Neutrophil (primary cell): Measurements from ENCODE around the gene SRRM5.

ENCODE experiments used
- H3K27ac ChIP-seq: fragments of 200-600 bp; sonication (generic); 2 replicates; pipeline ENCODE4 v1.5.1; 2016; ENCODE audit warnings: mild to moderate bottlenecking, moderate library complexity
- H3K27me3 ChIP-seq: fragments of 200-600 bp; sonication (generic); 2 replicates; pipeline ENCODE4 v1.6.0; 2016; ENCODE audit warnings: mild to moderate bottlenecking
- H3K36me3 ChIP-seq: fragments of 200-600 bp; sonication (generic); 2 replicates; pipeline ENCODE4 v1.5.1; 2017
- H3K4me1 ChIP-seq, 2 experiments: fragments of 200-600 bp in 1 of 2; sonication (generic) in 1 of 2; 1 replicate in 1 of 2; 2 replicates in 1 of 2; pipeline versions ENCODE4 v1.5.1 to v1.6.1; 2013 to 2016; ENCODE audit warnings: low read depth in 1 of 2, low read length in 1 of 2, mild to moderate bottlenecking in 1 of 2, moderate library complexity in 1 of 2; ENCODE audit not compliant: control insufficient read depth in 1 of 2, insufficient read depth in 1 of 2
- H3K4me3 ChIP-seq, 2 experiments: fragments of 200-600 bp in 1 of 2; sonication (generic) in 1 of 2; 1 replicate in 1 of 2; 2 replicates in 1 of 2; pipeline ENCODE4 v1.5.1; 2013 to 2016; ENCODE audit warnings: low read depth in 1 of 2, low read length in 1 of 2, mild to moderate bottlenecking in 1 of 2, moderate library complexity in 1 of 2
- H3K9me3 ChIP-seq: fragments of 200-600 bp; sonication (generic); 2 replicates; pipeline ENCODE4 v1.5.1; 2016
- TF ChIP-seq, protein P1 (sequence below): fragments of 200-600 bp; sonication (generic); IDR thresholded peaks from 2 replicates; pipeline ENCODE4 v1.5.1; 2016; ENCODE audit warnings: antibody characterized with exemption

SRRM5 gene

DNA sequence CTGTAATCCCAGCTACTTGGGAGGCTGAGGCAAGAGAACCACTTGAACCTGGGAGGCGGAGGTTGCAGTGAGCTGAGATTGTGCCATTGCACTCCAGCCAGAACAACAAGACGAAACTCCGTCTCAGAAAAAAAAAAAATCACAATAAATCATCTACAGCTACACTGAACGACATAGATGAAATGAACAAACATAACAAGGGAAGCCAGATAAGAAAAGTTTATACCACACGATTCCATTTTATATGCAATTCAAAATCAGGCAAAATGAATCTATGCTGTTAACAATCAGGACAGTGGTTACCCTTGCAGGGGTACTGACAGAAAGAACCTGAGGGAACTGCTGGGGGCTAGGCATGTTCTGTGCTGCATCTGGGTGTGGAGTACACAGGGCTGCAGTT, 42.2 kb upstream of the SRRM5 start:
- Histone ChIP-seq H3K9me3 (no peaks in the 10 kb centered on the region), H3K27me3 (no peaks in the 10 kb centered on the region), H3K4me3 (no peak overlapping the region), H3K4me1 (peaks cover 4 to 8% of the 10 kb centered on the region in 2 experiments), H3K27ac (no peak overlapping the region), H3K36me3 (peaks cover 3% of the 10 kb centered on the region)
- TF ChIP-seq, protein P1, sequence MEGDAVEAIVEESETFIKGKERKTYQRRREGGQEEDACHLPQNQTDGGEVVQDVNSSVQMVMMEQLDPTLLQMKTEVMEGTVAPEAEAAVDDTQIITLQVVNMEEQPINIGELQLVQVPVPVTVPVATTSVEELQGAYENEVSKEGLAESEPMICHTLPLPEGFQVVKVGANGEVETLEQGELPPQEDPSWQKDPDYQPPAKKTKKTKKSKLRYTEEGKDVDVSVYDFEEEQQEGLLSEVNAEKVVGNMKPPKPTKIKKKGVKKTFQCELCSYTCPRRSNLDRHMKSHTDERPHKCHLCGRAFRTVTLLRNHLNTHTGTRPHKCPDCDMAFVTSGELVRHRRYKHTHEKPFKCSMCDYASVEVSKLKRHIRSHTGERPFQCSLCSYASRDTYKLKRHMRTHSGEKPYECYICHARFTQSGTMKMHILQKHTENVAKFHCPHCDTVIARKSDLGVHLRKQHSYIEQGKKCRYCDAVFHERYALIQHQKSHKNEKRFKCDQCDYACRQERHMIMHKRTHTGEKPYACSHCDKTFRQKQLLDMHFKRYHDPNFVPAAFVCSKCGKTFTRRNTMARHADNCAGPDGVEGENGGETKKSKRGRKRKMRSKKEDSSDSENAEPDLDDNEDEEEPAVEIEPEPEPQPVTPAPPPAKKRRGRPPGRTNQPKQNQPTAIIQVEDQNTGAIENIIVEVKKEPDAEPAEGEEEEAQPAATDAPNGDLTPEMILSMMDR: no peak

DNA sequence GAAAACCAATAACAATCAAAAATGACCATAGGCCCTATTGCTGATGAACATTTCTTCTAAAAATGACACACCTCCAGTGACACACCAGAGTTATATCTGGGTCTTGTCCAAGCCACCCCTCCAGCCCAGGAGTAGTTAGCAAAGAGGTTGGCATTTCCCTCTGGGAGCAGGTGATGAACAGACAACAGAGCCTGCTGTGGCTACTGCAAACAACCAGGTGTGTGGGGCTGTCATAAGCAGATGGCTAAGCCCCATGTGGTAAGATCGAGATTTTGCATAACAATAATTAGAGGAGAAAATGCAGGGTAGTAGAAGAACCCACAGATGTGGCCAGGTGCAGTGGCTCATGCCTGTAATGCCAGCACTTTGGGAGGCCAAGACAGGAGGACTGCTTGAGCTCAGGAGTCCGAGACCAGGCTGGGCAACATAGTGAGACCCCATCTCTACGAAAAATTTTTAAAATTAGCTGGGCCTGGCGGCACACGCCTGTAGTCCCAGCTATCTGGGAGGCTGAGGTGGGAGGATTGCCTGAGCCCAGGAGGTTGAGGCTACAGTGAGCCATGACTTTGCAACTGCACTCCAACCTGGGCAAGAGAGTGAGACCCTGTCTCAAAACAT, 41.6 kb upstream of the SRRM5 start:
- TF ChIP-seq, protein P1: no peak

DNA sequence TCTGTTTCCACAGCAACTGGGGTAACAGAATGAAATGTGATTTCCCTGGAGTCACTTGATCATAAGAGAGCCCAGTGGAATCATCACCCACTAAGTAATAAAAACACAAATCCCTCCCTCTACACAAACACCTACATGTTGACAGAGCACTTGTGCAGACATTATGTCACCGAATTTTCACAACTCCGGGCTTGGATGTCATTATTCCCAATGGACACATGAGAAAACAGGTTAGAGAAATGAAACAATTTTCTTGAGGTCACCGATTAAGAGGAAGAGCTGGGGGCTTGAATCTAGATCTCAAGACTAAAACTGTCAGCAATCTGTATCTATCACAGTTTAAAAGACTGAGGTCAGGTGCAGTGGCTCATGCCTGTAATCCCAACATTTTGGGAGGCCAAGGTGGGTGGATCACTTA, 39.7 kb upstream of the SRRM5 start:
- Histone ChIP-seq H3K27me3 (no peaks in the 10 kb centered on the region), H3K27ac (no peak overlapping the region), H3K4me1 (peaks cover 13 to 19% of the 10 kb centered on the region in 2 experiments), H3K9me3 (no peaks in the 10 kb centered on the region), H3K36me3 (peaks cover 3% of the 10 kb centered on the region), H3K4me3 (no peak overlapping the region)
- TF ChIP-seq, protein P1: no peak

More for the DNA sequence above, 41.6 kb upstream of the SRRM5 start:
- H3K4me3 ChIP-seq: no peak overlapping the region
- H3K4me1 ChIP-seq: peaks cover 7 to 13% of the 10 kb centered on the region in 2 experiments
- H3K27ac ChIP-seq: no peak overlapping the region
- peaks cover 3% of the 10 kb centered on the region for H3K36me3 ChIP-seq
- H3K27me3 ChIP-seq: no peaks in the 10 kb centered on the region
- H3K9me3 ChIP-seq: no peaks in the 10 kb centered on the region

DNA sequence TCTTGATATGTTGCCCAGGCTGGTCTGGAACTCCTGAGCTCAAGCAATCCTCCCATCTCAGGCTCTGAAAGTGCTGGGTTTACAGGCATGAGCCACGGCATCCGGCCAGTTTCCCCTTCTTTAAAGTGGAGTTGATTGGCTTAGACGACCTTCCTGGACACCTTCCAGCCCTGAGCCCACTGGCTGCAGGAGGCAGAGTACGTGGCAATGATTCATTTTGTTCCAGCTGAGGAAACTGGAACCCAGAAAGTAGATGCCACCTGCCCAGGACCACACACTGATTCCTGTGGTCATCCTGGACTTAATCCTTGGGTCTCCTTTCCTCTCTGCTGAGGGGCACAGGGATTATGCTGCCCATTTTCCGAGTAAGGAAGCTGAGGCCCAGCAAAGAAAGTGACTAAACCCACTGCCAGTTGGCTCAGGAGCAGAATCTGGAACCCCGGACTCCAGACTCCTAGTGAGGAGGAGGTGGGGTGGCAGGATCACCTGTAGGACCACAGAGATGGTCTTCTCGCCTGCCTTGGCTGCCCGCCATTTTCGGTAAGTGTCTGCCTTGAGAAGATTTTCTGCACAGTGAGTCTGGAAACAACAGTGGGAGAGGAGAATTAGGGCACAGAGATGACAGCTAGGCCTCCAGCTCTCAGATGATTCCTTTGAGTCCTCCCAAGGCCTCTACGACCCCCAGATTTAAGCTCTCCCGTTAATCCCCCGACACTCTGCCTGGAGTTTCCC, 37.3 kb upstream of the SRRM5 start:
- peak overlapping the region; percentile 86 for H3K27ac ChIP-seq
- H3K27me3 ChIP-seq: no peaks in the 10 kb centered on the region
- H3K4me3 ChIP-seq: peak overlapping the region; percentile 69 to 82
- TF ChIP-seq, protein P1: no peak
- no peaks in the 10 kb centered on the region for H3K9me3 ChIP-seq
- peaks cover 3% of the 10 kb centered on the region for H3K36me3 ChIP-seq
- H3K4me1 ChIP-seq: peaks cover 13 to 19% of the 10 kb centered on the region in 2 experiments

GRCh38 chr19:43575156-43575950, 36.5 kb upstream of the SRRM5 start, which contains the start of the genes PINLYP and XRCC1:
Gene PINLYP (plus strand): TSS chr19:43575801. CDS start chr19:43577192, 1,391 bp downstream.
Gene XRCC1 (minus strand): TSS chr19:43575527. CDS start chr19:43575458, 69 bp downstream.
- Histone ChIP-seq H3K27me3 (no peaks in the 10 kb centered on the region), H3K9me3 (no peaks in the 10 kb centered on the region), H3K4me3 (peak within 1 kb of the TSS; percentile 69 to 82), H3K4me1 (peaks cover 18 to 19% of the 10 kb centered on the region in 2 experiments), H3K27ac (peak within 1 kb of the TSS; percentile 86), H3K36me3 (peaks cover 3% of the 10 kb centered on the region)
- TF ChIP-seq, protein P1: peak; percentile 43
